ENCODE measurements around the gene USH2A.

DNA sequence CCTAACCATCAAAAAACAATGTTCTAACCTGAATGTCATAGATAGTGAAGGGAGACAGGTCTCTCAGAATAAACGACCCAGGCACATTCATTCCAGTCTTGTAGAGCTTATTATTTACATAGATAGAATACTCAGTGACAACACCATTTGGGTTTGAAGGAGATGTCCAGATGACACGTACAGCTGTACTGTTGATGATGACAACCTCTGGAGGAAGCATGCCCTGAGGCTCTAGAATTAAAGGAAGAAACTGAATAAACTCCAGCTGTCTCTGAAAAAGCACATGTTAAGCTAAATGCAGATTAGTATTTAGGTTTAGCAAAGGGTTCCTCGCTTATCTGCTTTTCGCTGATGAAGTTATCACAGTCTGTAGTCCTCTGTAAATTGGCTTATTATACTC lies 579.0 kb downstream of the USH2A start:
- no peak for TF ChIP-seq TARDBP (IDR thresholded peaks at IDR 0.05)
- TF ChIP-seq ELF4 (IDR thresholded peaks at IDR 0.05), result no peak
- no peak for TF ChIP-seq BHLHE40 (IDR thresholded peaks at IDR 0.05; ENCODE audit: borderline replicate concordance)

All from HEK293T (cell line).